Smooth muscle cell (in vitro differentiated cells): ENCODE results near the gene CEACAM18. TPM values are rescaled to one million over a fixed set of nuclear protein-coding genes. Genes with fewer than 3 reads are reported as not detected.

Experiments used
- DNase-seq: peaks from one replicate; lab custom pipeline; 2025; ENCODE audit not compliant: unreplicated experiment; lab: John Stamatoyannopoulos, UW
- H2AFZ ChIP-seq: fragments of 200-600 bp; sonication (generic); 2 replicates; pipeline ENCODE4 v1.6.0; 2016; ENCODE audit warnings: antibody characterized with exemption, low read depth, mild to moderate bottlenecking
- H3F3A ChIP-seq: fragments of 200-600 bp; sonication (generic); 2 replicates; pipeline ENCODE4 v1.6.0; 2017; ENCODE audit warnings: antibody characterized with exemption, low read depth
- H3K27ac ChIP-seq: fragments of 200-600 bp; sonication (generic); 2 replicates; pipeline ENCODE4 v1.5.1; 2016; ENCODE audit warnings: low read depth, mild to moderate bottlenecking
- H3K27me3 ChIP-seq: fragments of 200-600 bp; sonication (generic); 2 replicates; pipeline ENCODE4 v1.6.1; 2016; ENCODE audit warnings: low read depth, mild to moderate bottlenecking
- H3K36me3 ChIP-seq: fragments of 200-600 bp; sonication (generic); 2 replicates; pipeline ENCODE4 v1.5.1; 2016; ENCODE audit warnings: low read depth
- H3K4me1 ChIP-seq: fragments of 200-600 bp; sonication (generic); 2 replicates; pipeline ENCODE4 v1.5.1; 2016; ENCODE audit warnings: low read depth
- H3K4me2 ChIP-seq: fragments of 200-600 bp; sonication (generic); 2 replicates; pipeline ENCODE4 v1.6.0; 2016; ENCODE audit warnings: mild to moderate bottlenecking
- H3K4me3 ChIP-seq: fragments of 200-600 bp; sonication (generic); 2 replicates; pipeline ENCODE4 v1.5.1; 2016; ENCODE audit warnings: mild to moderate bottlenecking
- H3K79me2 ChIP-seq: fragments of 200-600 bp; sonication (generic); 2 replicates; pipeline ENCODE4 v1.6.0; 2016; ENCODE audit warnings: low read depth, mild to moderate bottlenecking
- H3K9ac ChIP-seq: fragments of 200-600 bp; sonication (generic); 2 replicates; pipeline ENCODE4 v1.6.0; 2016; ENCODE audit warnings: low read depth
- H3K9me3 ChIP-seq: fragments of 200-600 bp; sonication (generic); replicated peaks from 2 replicates; pipeline ENCODE4 v1.5.1; 2016; ENCODE audit warnings: low read depth
- H4K20me1 ChIP-seq: fragments of 200-600 bp; sonication (generic); 2 replicates; pipeline ENCODE4 v1.6.0; 2016; ENCODE audit warnings: low read depth
- CTCF ChIP-seq: fragments of 200-600 bp; sonication (generic); IDR thresholded peaks from 2 replicates; pipeline ENCODE4 v1.5.1; 2017; ENCODE audit warnings: borderline replicate concordance, mild to moderate bottlenecking, antibody characterized with exemption; ENCODE audit not compliant: insufficient read depth, poor library complexity, severe bottlenecking
- WGBS: methylation state at CpG from one replicate; pipeline ENCODE4 v1.1.7; 2016; ENCODE audit warnings: low lambda C conversion rate; 5-methylcytosine and 5-hydroxymethylcytosine counted together
- polyA plus RNA-seq: library from polyadenylated mRNA; unstranded; fragments of >200 nt; fragmentation: Nextera tagmentation; extraction: Ambion mirVana; gene quantifications from 2 replicates; pipeline ENCODE4 v1.2.1, GENCODE V29; 2016
- total RNA-seq: library from RNA; depleted of rRNA; stranded (reverse); fragments of >200 nt; gene quantifications from 2 replicates; pipeline ENCODE4 v1.2.3, GENCODE V29; 2014

Gene CEACAM18
- total and polyA plus RNA-seq, 2 experiments from 2014 or later = not detected

DNA sequence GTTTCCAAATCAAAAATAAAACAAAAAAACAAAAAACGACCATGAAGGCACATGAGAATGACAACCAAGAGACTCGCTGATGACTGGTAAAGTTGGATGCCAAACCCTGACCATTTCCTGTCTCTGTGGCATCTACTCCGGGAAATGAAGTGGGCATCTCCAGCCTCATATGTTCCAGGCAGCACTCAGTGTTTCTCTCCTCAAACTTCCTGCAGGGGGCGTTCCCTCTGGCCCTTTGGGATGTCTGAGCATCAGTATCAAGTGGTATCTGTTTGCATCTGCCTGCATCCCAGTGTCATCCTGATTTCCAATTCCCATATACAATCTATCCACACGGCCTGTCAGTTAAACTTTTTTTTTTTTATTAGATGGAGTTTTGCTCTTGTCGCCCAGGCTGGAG is 33.0 kb downstream of the CEACAM18 start:
- no peak for DNase-seq
- no peak overlapping the region for H3K4me2 ChIP-seq
- H3K79me2 ChIP-seq = no peaks in the 10 kb centered on the region
- H3K27me3 ChIP-seq = no peaks in the 10 kb centered on the region
- H3K9ac ChIP-seq = no peak overlapping the region
- no peaks in the 10 kb centered on the region for H4K20me1 ChIP-seq
- H3K9me3 ChIP-seq = peaks cover 3% of the 10 kb centered on the region
- H3K4me1 ChIP-seq = no peaks in the 10 kb centered on the region
- no peak overlapping the region for H3K4me3 ChIP-seq
- TF ChIP-seq CTCF = no peak
- H3K27ac ChIP-seq = no peak overlapping the region
- no peak overlapping the region for H2AFZ ChIP-seq
- H3K36me3 ChIP-seq = no peaks in the 10 kb centered on the region
- H3F3A ChIP-seq = no peaks in the 10 kb centered on the region
- 38% methylated on average over 6 of the region's 6 CpGs for WGBS

- Histone ChIP-seq H3K4me1 (no peaks in the 10 kb centered on the region), H3F3A (no peaks in the 10 kb centered on the region), H3K9ac (no peak overlapping the region), H2AFZ (no peak overlapping the region), H3K27me3 (no peaks in the 10 kb centered on the region), H3K4me3 (no peak overlapping the region), H3K9me3 (peaks cover 6% of the 10 kb centered on the region), H3K4me2 (no peak overlapping the region), H3K27ac (no peak overlapping the region), H3K79me2 (no peaks in the 10 kb centered on the region), H3K36me3 (no peaks in the 10 kb centered on the region), H4K20me1 (no peaks in the 10 kb centered on the region)
- DNase-seq = no peak
- TF ChIP-seq CTCF = no peak
- WGBS = 46% methylated on average over 2 of the region's 2 CpGs
Observed at GRCh38 chr19:51513968-51514367, 35.6 kb downstream of the CEACAM18 start.

- 19% methylated on average over 3 of the region's 3 CpGs for WGBS
- H3F3A ChIP-seq = no peaks in the 10 kb centered on the region
- no peak overlapping the region for H2AFZ ChIP-seq
- H3K9me3 ChIP-seq = peaks cover 6% of the 10 kb centered on the region
- no peaks in the 10 kb centered on the region for H3K79me2 ChIP-seq
- no peak overlapping the region for H3K9ac ChIP-seq
- no peak for DNase-seq
- no peak overlapping the region for H3K27ac ChIP-seq
- H3K36me3 ChIP-seq = no peaks in the 10 kb centered on the region
- H3K4me2 ChIP-seq = no peak overlapping the region
- H3K27me3 ChIP-seq = no peaks in the 10 kb centered on the region
- TF ChIP-seq CTCF = peak; percentile 54
- no peaks in the 10 kb centered on the region for H4K20me1 ChIP-seq
- no peaks in the 10 kb centered on the region for H3K4me1 ChIP-seq
- no peak overlapping the region for H3K4me3 ChIP-seq
Observed at GRCh38 chr19:51514866-51515481, 36.6 kb downstream of the CEACAM18 start.

- Histone ChIP-seq H3K4me2 (no peak overlapping the region), H2AFZ (no peak overlapping the region), H3K4me3 (no peak overlapping the region), H3K79me2 (no peaks in the 10 kb centered on the region), H3F3A (no peaks in the 10 kb centered on the region), H4K20me1 (no peaks in the 10 kb centered on the region), H3K27me3 (no peaks in the 10 kb centered on the region), H3K27ac (no peak overlapping the region), H3K9ac (no peak overlapping the region), H3K4me1 (no peaks in the 10 kb centered on the region), H3K9me3 (peaks cover 6% of the 10 kb centered on the region), H3K36me3 (no peaks in the 10 kb centered on the region)
- DNase-seq = no peak
- TF ChIP-seq CTCF = no peak
- 71% methylated on average over 2 of the region's 2 CpGs for WGBS
Observed at GRCh38 chr19:51520728-51521127, 42.4 kb downstream of the CEACAM18 start.
